HepG2 (cell line): ENCODE measurements around the gene PHF23. TPM values are rescaled to one million over a fixed set of nuclear protein-coding genes. Genes with fewer than 3 reads are reported as not detected.

Source experiments
- ATAC-seq: fragments of 200-7000 bp; cut with Tn5 transposase; 3 replicates; pipeline ENCODE4 v1.9.1; 2020; ENCODE audit warnings: mild to moderate bottlenecking, moderate library complexity
- BruUV-seq: library from RNA; stranded (reverse); fragments of 400-500 nt; replicated peaks from 2 replicates; lab custom pipeline; 2021; lab: Mats Ljungman, UMichigan
- CTCF ChIA-PET: fragments of 300-600 bp; formaldehyde crosslinking; extraction: SDS; loops from one replicate; lab custom pipeline; 2021; ENCODE audit warnings: low total read pairs, inconsistent platforms, low intra/inter-chr PET ratio; lab: Yijun Ruan, JAX
- POLR2A ChIA-PET: fragments of 350-600 bp; sonication (Branson Sonifier 250); formaldehyde crosslinking; loops from one replicate; lab custom pipeline; 2020; ENCODE audit warnings: antibody characterized with exemption, inconsistent platforms; lab: Yijun Ruan, JAX
- DNase-seq: peaks from one replicate; pipeline ENCODE4 v3.0.0-alpha.2; 2015; ENCODE audit warnings: low spot score
- FAIRE-seq: peaks from 3 replicates; lab custom pipeline; 2011; peaks lifted over from hg19 to GRCh38; lab: Jason Lieb, UNC
- H2AFZ ChIP-seq: one replicate; pipeline ENCODE4 v1.6.1; 2011; ENCODE audit warnings: low read length, inconsistent platforms
- H3K27ac ChIP-seq: fragments of 300-600 bp; 3 replicates; pipeline ENCODE4 v1.8.0; 2011; ENCODE audit warnings: mixed run types, mild to moderate bottlenecking, mixed read lengths, low read length, inconsistent platforms; ENCODE audit not compliant: insufficient read depth; ENCODE audit errors: extremely low read length
- H3K27me3 ChIP-seq, 2 experiments: fragments of 200-600 bp in 1 of 2; 2 replicates in 1 of 2; 3 replicates in 1 of 2; pipeline versions ENCODE4 v1.6.0 to v1.8.0; 2011; ENCODE audit warnings: low read length in 2 of 2, mild to moderate bottlenecking in 2 of 2, moderate library complexity in 2 of 2, inconsistent platforms in 1 of 2; ENCODE audit not compliant: insufficient read depth in 2 of 2, control insufficient read depth in 1 of 2
- H3K36me3 ChIP-seq, 2 experiments: fragments of 200-600 bp in 1 of 2; replicated peaks in 1 of 2; 2 replicates in 1 of 2; 3 replicates in 1 of 2; pipeline versions ENCODE4 v1.5.1 to v1.8.0; 2011; ENCODE audit warnings: low read length in 2 of 2, inconsistent platforms in 1 of 2; ENCODE audit not compliant: insufficient read depth in 2 of 2, control insufficient read depth in 1 of 2
- H3K4me1 ChIP-seq: 2 replicates; pipeline ENCODE4 v1.5.1; 2012; ENCODE audit warnings: low read length, inconsistent platforms; ENCODE audit not compliant: insufficient read depth
- H3K4me2 ChIP-seq: 2 replicates; pipeline ENCODE4 v1.6.0; 2011; ENCODE audit warnings: low read depth, low read length, inconsistent platforms
- H3K4me3 ChIP-seq, 3 experiments: fragments of 200-600 bp in 1 of 3; sonication (generic), shearing (Covaris generic) in 1 of 3; replicated peaks in 1 of 3; 2 replicates each; pipeline ENCODE4 v1.5.1; 2011 to 2016; ENCODE audit warnings: low read length in 3 of 3, inconsistent platforms in 2 of 3, low read depth in 2 of 3, mild to moderate bottlenecking in 2 of 3, control low read depth in 1 of 3, mixed read lengths in 1 of 3; ENCODE audit not compliant: insufficient read depth in 1 of 3
- H3K79me2 ChIP-seq: one replicate; pipeline ENCODE4 v1.6.1; 2011; ENCODE audit warnings: low read length, inconsistent platforms; ENCODE audit not compliant: insufficient read depth
- H3K9ac ChIP-seq: 2 replicates; pipeline ENCODE4 v1.6.0; 2011; ENCODE audit warnings: mild to moderate bottlenecking, low read depth, low read length, inconsistent platforms; ENCODE audit not compliant: insufficient read depth
- H3K9me3 ChIP-seq: 2 replicates; pipeline ENCODE4 v1.5.1; 2012; ENCODE audit warnings: mild to moderate bottlenecking, low read length
- H4K20me1 ChIP-seq: 2 replicates; pipeline ENCODE4 v1.6.0; 2011; ENCODE audit warnings: inconsistent platforms, mild to moderate bottlenecking, low read length, moderate library complexity; ENCODE audit not compliant: insufficient read depth
- JDP2 ChIP-seq: sonication (generic); formaldehyde crosslinking; IDR thresholded peaks from 2 replicates; pipeline ENCODE4 v1.8.1; 2022; ENCODE audit warnings: missing genetic modification reagents, borderline replicate concordance
- SIX4 ChIP-seq: sonication (generic); formaldehyde crosslinking; IDR thresholded peaks from 2 replicates; pipeline ENCODE4 v1.4.0; 2020; ENCODE audit warnings: missing genetic modification reagents
- ZBTB38 ChIP-seq: sonication (generic); formaldehyde crosslinking; IDR thresholded peaks from 2 replicates; pipeline ENCODE4 v1.5.1; 2020; ENCODE audit warnings: mild to moderate bottlenecking, missing genetic modification reagents
- ZNF768 ChIP-seq: sonication (generic); formaldehyde crosslinking; IDR thresholded peaks from 2 replicates; pipeline ENCODE4 v1.4.0; 2020; ENCODE audit warnings: missing genetic modification reagents
- WGBS: methylation state at CpG from one replicate; pipeline ENCODE4 v1.1.6; 2017; ENCODE audit warnings: low lambda C conversion rate; 5-methylcytosine and 5-hydroxymethylcytosine counted together
- in situ Hi-C: cut with HindIII; loops from 2 replicates; pipeline ENCODE4 v1.10.0; 2017; ENCODE audit warnings: low pct_unique_long_range_greater_than_20kb; ENCODE audit not compliant: extremely low pct_ligation_motif_present
- intact Hi-C: fragments of 100-400 bp; cut with micrococcal nuclease; formaldehyde crosslinking; loops from one replicate; pipeline ENCODE4 v1.10.0; 2022; ENCODE audit not compliant: unreplicated experiment
- polyA plus RNA-seq, 8 experiments: library from polyadenylated mRNA; depleted of rRNA in 3 of 8; stranded (reverse) in 7 of 8; unstranded in 1 of 8; fragments of >200 nt; fragmentation: Illumina TruSeq in 4 of 8; extraction: Trizol in 4 of 8; gene quantifications; 2 replicates each; pipeline versions ENCODE4 v1.2.1 to v1.2.3, GENCODE V29; 2011 to 2016; ENCODE audit warnings: low read depth in 4 of 8, missing spikeins in 1 of 8, mixed read lengths in 1 of 8; ENCODE audit not compliant: insufficient read depth in 1 of 8
- total RNA-seq, 5 experiments: library from RNA; depleted of rRNA; stranded (reverse); fragments of >200 nt; fragmentation: Illumina TruSeq; extraction: Trizol; gene quantifications; 2 replicates each; pipeline ENCODE4 v1.2.3, GENCODE V29; 2016; ENCODE audit warnings: low read depth in 1 of 5
- TF ChIP-seq, protein P1 (sequence below): sonication (generic); formaldehyde crosslinking; IDR thresholded peaks from 2 replicates; pipeline ENCODE4 v1.4.0; 2020; ENCODE audit warnings: mild to moderate bottlenecking, low read depth, missing genetic modification reagents
- TF ChIP-seq, protein P2 (sequence below): sonication (generic); formaldehyde crosslinking; IDR thresholded peaks from 2 replicates; pipeline ENCODE4 v1.5.1; 2020; ENCODE audit warnings: mild to moderate bottlenecking, missing genetic modification reagents, moderate library complexity

The PHF23 gene
- total and polyA plus RNA-seq, 2 of the 13 experiments (the other 11 are each of a cell fraction or from before 2014, with no cell fraction given): 27.6 to 33.2 TPM

DNA sequence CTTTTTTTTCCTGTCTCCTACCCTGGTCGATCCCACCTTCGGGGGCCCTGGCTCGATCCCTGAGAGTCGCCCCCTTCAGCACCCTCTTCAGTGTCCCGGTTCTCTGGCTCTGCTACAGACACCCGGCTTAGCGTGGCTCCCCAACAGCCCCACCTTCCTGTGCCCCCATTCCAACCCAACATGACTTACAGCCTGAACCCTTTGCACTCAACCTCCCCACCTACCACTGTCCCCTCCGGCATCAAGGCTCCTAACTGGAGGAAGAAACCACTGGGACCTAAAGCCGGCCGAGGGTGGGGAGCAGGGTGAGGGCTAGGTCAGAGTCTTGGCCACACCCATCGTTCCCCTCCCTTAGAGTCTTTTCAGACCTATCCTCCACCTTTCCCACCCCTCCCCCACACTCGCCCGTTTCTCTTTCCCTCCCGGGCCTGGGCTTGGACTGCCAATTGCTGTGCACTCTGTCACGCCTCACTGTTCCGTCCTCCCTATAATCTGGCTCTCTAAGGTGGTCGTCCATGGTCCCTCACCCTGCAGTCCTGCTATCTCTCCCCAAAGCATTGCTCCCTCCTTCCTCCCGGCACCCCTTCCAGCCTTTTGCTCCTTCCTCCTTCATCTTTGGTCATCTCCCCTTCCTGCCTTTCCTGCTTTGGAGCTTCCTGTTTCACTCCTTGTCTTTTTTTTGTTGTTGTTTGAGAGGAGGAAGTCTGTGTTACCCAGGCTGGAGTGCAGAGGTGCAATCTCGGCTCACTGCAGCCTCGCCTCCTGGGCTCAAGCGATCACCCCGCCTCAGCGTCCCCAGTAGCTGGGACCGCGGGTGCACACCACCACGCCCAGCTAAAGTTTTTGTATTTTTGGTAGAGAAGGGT, 23.9 kb upstream of the PHF23 start:
- no peak for ATAC-seq
- no peak overlapping the region for H3K27ac ChIP-seq
- no peak overlapping the region for H3K4me3 ChIP-seq
- no peaks in the 10 kb centered on the region for H3K9me3 ChIP-seq
- peaks cover 63% of the 10 kb centered on the region for H3K4me1 ChIP-seq
- no peak for DNase-seq
- no peaks in the 10 kb centered on the region for H3K27me3 ChIP-seq
- no peaks in the 10 kb centered on the region for H3K36me3 ChIP-seq
- ChIA-PET POLR2A (interaction anchor here (0.8 to 3.2 kb wide), 4 partner anchors 9 to 29 kb away, joined by 3 to 18 read pairs (median 10); partner anchors contain the start of genes CTDNEP1, DVL2, ELP5 and SLC2A4), CTCF (no interaction called here)
- in situ Hi-C loops (no loop called here), intact Hi-C loops (no loop called here)
- no peak overlapping the region for H2AFZ ChIP-seq
- H3K79me2 ChIP-seq: no peaks in the 10 kb centered on the region
- H4K20me1 ChIP-seq: no peaks in the 10 kb centered on the region
- BruUV-seq: no TSS peak
- no peak overlapping the region for H3K9ac ChIP-seq
- 87% methylated on average over 26 of the region's 26 CpGs for WGBS
- no peak for FAIRE-seq
- TF ChIP-seq, protein P1, sequence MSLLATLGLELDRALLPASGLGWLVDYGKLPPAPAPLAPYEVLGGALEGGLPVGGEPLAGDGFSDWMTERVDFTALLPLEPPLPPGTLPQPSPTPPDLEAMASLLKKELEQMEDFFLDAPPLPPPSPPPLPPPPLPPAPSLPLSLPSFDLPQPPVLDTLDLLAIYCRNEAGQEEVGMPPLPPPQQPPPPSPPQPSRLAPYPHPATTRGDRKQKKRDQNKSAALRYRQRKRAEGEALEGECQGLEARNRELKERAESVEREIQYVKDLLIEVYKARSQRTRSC: no peak
- TF ChIP-seq ZBTB38 (peak; percentile 30; the same call in 1 of the 2 replicates), JDP2 (CRISPR knock-in tag) (no peak), ZNF768 (peak; percentile 35; the same call in 1 of the 2 replicates), SIX4 (no peak)
- TF ChIP-seq, protein P2, sequence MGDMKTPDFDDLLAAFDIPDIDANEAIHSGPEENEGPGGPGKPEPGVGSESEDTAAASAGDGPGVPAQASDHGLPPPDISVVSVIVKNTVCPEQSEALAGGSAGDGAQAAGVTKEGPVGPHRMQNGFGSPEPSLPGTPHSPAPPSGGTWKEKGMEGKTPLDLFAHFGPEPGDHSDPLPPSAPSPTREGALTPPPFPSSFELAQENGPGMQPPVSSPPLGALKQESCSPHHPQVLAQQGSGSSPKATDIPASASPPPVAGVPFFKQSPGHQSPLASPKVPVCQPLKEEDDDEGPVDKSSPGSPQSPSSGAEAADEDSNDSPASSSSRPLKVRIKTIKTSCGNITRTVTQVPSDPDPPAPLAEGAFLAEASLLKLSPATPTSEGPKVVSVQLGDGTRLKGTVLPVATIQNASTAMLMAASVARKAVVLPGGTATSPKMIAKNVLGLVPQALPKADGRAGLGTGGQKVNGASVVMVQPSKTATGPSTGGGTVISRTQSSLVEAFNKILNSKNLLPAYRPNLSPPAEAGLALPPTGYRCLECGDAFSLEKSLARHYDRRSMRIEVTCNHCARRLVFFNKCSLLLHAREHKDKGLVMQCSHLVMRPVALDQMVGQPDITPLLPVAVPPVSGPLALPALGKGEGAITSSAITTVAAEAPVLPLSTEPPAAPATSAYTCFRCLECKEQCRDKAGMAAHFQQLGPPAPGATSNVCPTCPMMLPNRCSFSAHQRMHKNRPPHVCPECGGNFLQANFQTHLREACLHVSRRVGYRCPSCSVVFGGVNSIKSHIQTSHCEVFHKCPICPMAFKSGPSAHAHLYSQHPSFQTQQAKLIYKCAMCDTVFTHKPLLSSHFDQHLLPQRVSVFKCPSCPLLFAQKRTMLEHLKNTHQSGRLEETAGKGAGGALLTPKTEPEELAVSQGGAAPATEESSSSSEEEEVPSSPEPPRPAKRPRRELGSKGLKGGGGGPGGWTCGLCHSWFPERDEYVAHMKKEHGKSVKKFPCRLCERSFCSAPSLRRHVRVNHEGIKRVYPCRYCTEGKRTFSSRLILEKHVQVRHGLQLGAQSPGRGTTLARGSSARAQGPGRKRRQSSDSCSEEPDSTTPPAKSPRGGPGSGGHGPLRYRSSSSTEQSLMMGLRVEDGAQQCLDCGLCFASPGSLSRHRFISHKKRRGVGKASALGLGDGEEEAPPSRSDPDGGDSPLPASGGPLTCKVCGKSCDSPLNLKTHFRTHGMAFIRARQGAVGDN (CRISPR knock-in tag): 0 out of 2 replicates have a peak, but pooled peaks have one; percentile 4
- TF ChIP-seq, all 625 proteins: peak for 3
- no peak overlapping the region for H3K4me2 ChIP-seq
